Stimulated activated naive CD8-positive, alpha-beta T cell treated with anti-CD3 and anti-CD28 coated beads, Interleukin-15, amount 100 ng/mL, for 72 hours (primary cell): ENCODE measurements around the gene TH.

ENCODE experiments used
- ATAC-seq: fragments of 150-1000 bp; cut with Tn5 transposase; 2 replicates; pipeline ENCODE4 v1.10.0; 2021; ENCODE audit warnings: mild to moderate bottlenecking, moderate library complexity
- DNase-seq, 2 donors: peaks; one replicate each; pipeline ENCODE4 v3.0.0; 2021 to 2022
- H3K27ac Mint-ChIP-seq, 2 donors: one replicate each; pipeline ENCODE4 v1.8.0; 2022; ENCODE audit warnings: mild to moderate bottlenecking in 2 of 2, mixed read lengths in 2 of 2, moderate library complexity in 2 of 2
- H3K27me3 Mint-ChIP-seq: one replicate; pipeline ENCODE4 v1.8.0; 2022; ENCODE audit warnings: mixed read lengths
- H3K4me1 Mint-ChIP-seq: one replicate; pipeline ENCODE4 v1.8.0; 2022; ENCODE audit warnings: mild to moderate bottlenecking, mixed read lengths
- H3K4me3 Mint-ChIP-seq, 2 donors: one replicate each; pipeline ENCODE4 v1.8.0; 2022; ENCODE audit warnings: mild to moderate bottlenecking in 2 of 2, mixed read lengths in 2 of 2, moderate library complexity in 1 of 2
- H3K9me3 Mint-ChIP-seq, 2 donors: one replicate each; pipeline ENCODE4 v1.8.0; 2022; ENCODE audit warnings: mixed read lengths in 2 of 2

The TH gene

DNA sequence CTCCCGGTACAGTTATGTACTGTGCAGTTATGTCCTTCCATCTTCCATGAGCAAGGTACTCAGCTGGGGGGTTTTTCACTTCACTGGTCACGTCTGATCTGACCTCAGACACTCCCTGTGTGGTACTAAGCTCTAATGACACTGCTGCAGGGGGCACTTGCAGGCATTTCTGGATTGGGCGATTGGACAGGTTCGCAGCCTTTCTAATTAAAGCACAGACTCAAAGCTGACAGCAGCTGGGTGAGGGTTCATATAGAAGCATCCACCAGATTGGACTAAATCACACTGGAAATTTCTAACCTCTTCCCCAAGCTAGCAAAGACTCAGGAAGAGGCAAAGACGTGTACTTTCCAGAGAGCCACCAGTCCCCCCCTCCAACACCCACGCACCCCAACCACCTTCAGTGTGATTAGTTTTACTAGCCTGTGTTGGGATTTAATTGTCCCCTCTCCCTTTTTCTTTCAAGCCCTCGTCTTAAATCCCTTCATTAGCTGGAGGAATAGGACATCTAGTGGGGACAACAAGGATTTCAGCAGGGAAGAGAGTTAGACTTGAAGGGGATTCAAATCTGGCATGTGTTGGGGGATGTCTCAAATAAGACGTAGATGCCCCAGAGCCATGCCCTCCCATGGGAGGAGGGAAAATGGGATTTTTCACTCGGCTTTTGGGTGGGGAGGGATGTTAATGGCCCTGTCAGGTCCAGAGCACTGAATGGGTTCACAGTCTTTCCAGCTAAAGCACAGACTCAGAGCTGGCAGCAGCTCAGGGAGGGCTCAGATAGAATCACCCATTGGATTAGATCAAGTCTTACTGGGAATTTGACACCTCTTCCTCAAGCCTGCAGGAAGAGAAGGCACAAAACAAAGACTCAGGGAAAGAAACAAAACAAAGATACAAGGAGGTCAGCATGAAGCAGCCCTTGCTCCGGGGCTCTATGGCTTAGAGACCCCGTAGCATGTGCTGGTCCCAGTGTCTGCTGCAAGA, 21.5 kb downstream of the TH start:
- Mint-ChIP-seq H3K27ac (no peak overlapping the region), H3K27me3 (peaks cover 63% of the 10 kb centered on the region), H3K4me1 (peaks cover 27% of the 10 kb centered on the region), H3K4me3 (no peak overlapping the region), H3K9me3 (no peaks in the 10 kb centered on the region)
- no peak for DNase-seq
- ATAC-seq: no peak

GRCh38 chr11:2149460-2149859, 22.2 kb downstream of the TH start:
- Mint-ChIP-seq H3K27ac (no peak overlapping the region), H3K9me3 (no peaks in the 10 kb centered on the region), H3K27me3 (peaks cover 70% of the 10 kb centered on the region), H3K4me1 (peaks cover 34% of the 10 kb centered on the region), H3K4me3 (no peak overlapping the region)
- ATAC-seq (no peak), DNase-seq (no peak)

DNA sequence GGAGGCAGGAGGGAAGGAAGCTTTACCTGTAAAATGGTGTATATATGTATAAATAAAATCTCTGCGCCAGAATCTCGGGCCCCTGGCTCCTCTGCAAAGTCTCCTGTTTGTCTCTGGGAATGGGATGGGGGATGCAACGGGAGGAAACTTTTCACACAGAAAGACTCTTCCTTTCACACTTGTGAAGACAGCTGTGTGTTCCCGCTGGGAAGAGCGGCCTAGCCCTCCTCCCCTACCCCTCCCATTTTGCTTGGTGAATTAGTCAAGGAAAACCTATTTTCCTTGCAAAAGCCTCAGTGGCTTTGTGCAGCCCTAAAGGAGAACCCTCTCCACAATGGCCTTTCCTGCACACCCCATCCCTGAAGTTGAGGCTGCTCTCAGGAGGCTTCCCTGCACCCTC, 23.0 kb downstream of the TH start:
- ATAC-seq: no peak
- peaks cover 43% of the 10 kb centered on the region for H3K4me1 Mint-ChIP-seq

DNA sequence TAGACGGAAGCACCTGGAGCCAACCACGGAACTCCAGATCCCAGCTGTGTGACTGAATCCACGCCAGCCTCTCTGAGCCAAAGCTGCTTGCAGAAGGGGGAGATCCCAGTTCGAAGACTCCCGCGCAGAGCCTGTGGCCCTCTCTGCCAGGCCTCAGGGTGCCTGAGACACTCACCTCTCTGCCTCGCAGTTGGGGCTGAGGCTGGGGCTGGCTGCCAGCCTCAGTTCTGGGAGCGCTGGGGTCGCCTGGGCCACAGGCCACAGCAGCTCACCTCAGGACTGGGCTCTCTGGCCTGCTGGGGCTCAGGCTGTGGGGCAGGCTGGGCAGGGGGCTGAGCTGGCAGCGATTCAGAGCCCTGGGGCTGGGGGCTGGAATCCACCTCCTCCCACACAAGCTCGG, 24.2 kb downstream of the TH start:
- H3K4me1 Mint-ChIP-seq: peaks cover 55% of the 10 kb centered on the region
- no peaks in the 10 kb centered on the region for H3K9me3 Mint-ChIP-seq
- no peak for ATAC-seq

More for the DNA sequence above, 23.0 kb downstream of the TH start:
- Mint-ChIP-seq H3K9me3 (no peaks in the 10 kb centered on the region), H3K4me3 (no peak overlapping the region), H3K27me3 (peaks cover 77% of the 10 kb centered on the region), H3K27ac (no peak overlapping the region)
- no peak for DNase-seq

GRCh38 chr11:2146051-2146450, 25.6 kb downstream of the TH start:
- ATAC-seq (no peak), DNase-seq (no peak)
- H3K4me3 Mint-ChIP-seq: no peak overlapping the region
- H3K4me1 Mint-ChIP-seq: peaks cover 54% of the 10 kb centered on the region
- peaks cover 98% of the 10 kb centered on the region for H3K27me3 Mint-ChIP-seq
- no peaks in the 10 kb centered on the region for H3K9me3 Mint-ChIP-seq
- H3K27ac Mint-ChIP-seq: no peak overlapping the region

More for the DNA sequence above, 24.2 kb downstream of the TH start:
- H3K4me3 Mint-ChIP-seq: no peak overlapping the region
- no peak overlapping the region for H3K27ac Mint-ChIP-seq
- no peak for DNase-seq
- peaks cover 89% of the 10 kb centered on the region for H3K27me3 Mint-ChIP-seq

DNA sequence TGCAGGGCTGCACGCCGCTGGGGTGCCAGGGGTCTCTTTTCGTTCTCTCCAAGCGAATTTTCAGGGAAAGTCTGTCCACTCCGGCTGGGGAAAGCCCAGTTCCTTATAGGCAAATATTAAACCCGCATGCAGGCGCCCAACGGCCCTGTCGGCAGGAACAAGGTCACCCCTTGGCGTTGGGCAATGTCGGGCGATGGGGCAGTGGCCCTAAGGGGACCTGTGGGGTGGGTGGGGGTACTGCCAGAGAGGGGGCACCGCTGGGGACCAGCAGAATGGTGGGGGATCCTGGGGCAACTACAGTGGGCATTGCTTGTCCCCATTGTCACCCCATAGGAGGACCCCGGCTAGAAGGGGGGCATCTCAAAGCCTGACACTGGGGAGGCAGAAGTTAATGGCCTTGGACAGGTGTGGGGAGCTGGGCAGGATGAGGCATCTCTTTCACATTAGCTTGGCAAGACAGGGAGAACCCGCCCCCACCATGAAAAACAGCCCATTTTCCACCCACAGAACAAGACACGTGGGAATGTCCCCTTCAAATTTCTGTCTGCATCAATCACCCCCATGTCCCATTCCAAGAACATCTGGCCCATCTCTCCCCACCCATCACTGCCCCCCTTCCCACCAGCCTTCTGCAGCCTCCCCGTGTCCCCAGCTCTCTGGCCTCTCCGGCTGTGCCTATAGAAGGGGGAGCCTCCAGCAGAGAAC, 26.9 kb downstream of the TH start:
- H3K4me1 Mint-ChIP-seq: peaks cover 45% of the 10 kb centered on the region
- H3K9me3 Mint-ChIP-seq: no peaks in the 10 kb centered on the region
- H3K27ac Mint-ChIP-seq: peak overlapping the region in 1 of 2 donors; percentile 89
- DNase-seq (no peak), ATAC-seq (no peak)
- peaks cover 96% of the 10 kb centered on the region for H3K27me3 Mint-ChIP-seq
- peak overlapping the region in 1 of 2 donors; percentile 45 for H3K4me3 Mint-ChIP-seq

GRCh38 chr11:2143799-2144543, 27.6 kb downstream of the TH start:
- ATAC-seq (no peak), DNase-seq (no peak)
- H3K9me3 Mint-ChIP-seq: no peaks in the 10 kb centered on the region
- H3K27me3 Mint-ChIP-seq: peaks cover 89% of the 10 kb centered on the region
- H3K4me3 Mint-ChIP-seq: peak overlapping the region; percentile 65
- no peak overlapping the region for H3K27ac Mint-ChIP-seq
- H3K4me1 Mint-ChIP-seq: peaks cover 44% of the 10 kb centered on the region

DNA sequence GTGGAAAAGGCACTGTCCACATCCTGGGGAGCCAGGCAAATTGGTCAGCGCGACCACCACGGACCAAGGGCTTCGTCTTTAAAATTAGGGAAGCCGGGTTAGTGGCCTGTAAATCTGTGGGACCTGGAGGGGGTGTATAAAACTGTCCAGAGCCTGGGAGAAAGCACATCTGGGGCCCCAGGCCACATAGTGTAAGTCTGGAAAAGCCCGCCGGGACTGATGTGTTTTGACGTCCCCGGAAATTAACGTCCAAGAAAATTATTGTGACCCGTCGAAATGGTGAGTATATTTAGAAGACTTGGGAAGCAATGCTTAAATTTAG, 28.2 kb downstream of the TH start:
- no peak for ATAC-seq
- peak overlapping the region; percentile 65 for H3K4me3 Mint-ChIP-seq

DNA sequence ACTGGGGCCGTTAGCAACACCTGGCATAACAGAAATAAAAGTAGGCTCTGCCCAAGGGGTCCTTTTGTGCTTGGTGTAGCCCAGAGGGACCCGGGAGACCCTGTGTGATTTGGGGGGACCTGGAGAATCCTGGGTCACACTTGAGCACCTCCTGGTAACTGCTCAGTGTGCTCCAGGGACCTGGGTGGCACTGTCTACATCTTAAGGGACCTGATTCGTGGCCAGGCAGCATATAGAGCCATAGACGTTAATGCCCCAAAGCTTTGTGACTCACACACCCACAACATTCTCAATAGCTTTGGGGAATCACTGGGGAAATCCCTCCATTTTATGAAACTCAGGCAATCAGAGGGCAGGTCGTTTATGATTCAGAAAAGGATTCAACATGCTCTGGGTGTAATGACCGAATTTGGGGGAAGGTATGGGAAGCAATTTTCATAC, 28.8 kb downstream of the TH start:
- H3K27ac Mint-ChIP-seq: no peak overlapping the region

More for the DNA sequence above, 28.2 kb downstream of the TH start:
- no peak for DNase-seq
- Mint-ChIP-seq H3K9me3 (no peaks in the 10 kb centered on the region), H3K4me1 (peaks cover 46% of the 10 kb centered on the region), H3K27ac (no peak overlapping the region), H3K27me3 (peaks cover 87% of the 10 kb centered on the region)

DNA sequence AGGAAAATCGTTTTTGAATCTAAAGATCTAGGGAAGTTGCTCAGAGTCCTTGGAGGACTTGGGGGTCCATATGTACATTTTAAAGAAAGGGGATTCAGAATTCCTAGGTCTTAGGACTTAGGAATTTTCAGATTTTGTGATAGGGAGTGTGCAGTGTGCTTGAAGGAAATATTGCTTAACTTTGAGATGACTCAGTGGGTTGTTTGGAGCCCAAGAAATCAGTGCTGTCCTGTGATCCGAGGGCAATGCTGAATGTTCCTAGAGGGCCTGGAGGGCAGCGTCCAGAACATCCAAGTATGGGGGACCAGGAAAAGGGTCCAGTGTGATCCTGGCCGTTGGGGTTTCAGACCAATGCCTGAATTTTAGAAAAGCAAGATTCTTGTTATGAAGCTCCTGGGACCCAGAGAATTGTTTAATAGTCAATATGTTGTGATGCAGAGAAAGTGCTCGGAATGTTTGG, 29.3 kb downstream of the TH start:
- Mint-ChIP-seq H3K27ac (no peak overlapping the region), H3K27me3 (peaks cover 87% of the 10 kb centered on the region), H3K4me3 (peak overlapping the region; percentile 65), H3K4me1 (peaks cover 53% of the 10 kb centered on the region), H3K9me3 (no peaks in the 10 kb centered on the region)
- ATAC-seq: no peak
- no peak for DNase-seq

More for the DNA sequence above, 28.8 kb downstream of the TH start:
- DNase-seq: peak; percentile 56 to 76
- Mint-ChIP-seq H3K4me1 (peaks cover 50% of the 10 kb centered on the region), H3K9me3 (no peaks in the 10 kb centered on the region), H3K4me3 (peak overlapping the region; percentile 65), H3K27me3 (peaks cover 87% of the 10 kb centered on the region)
- ATAC-seq: peak; percentile 96

- Mint-ChIP-seq H3K4me3 (no peak overlapping the region), H3K9me3 (no peaks in the 10 kb centered on the region), H3K27ac (no peak overlapping the region), H3K27me3 (peaks cover 87% of the 10 kb centered on the region), H3K4me1 (peaks cover 62% of the 10 kb centered on the region)
- ATAC-seq: no peak
- no peak for DNase-seq
Observed at GRCh38 chr11:2140411-2141400, 30.9 kb downstream of the TH start.

DNA sequence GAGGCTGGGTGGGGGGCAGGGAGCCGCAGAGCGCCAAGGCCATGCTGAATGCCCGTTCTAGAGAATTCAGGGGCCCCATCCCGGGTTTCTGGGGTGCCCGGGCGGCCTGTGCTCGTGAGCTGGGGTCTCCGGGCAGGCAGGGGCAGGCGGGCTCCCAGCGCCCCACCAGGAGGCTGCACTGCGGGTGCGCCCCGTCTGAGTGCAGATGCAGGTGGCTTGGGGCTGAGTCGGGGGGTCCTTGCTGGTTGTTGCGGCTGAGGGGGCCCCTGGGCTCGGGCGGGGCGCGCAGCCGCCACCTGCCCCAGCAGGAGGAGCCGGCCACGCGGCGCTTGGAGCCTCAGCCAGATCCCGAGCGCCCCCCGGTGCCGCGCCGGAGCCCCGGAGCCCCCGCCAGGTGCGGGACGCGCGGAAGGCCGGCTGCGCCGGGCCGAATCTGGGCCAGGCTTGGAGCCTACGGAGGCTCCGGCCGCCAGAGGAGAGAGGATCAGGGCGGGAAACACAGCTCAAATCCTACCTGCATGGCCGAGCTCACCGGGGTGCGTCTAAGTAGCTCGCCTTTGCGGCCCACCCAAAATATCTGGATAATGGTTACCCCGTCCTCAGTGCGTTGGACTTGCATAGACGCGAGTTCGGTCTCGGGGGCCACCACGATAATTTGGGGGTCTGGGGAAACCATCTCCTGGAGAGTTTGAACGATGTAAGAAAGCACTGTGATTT, 31.8 kb downstream of the TH start:
- DNase-seq (no peak), ATAC-seq (no peak)
- peaks cover 55% of the 10 kb centered on the region for H3K4me1 Mint-ChIP-seq
- H3K4me3 Mint-ChIP-seq: no peak overlapping the region
- peaks cover 87% of the 10 kb centered on the region for H3K27me3 Mint-ChIP-seq
- H3K27ac Mint-ChIP-seq: no peak overlapping the region
- H3K9me3 Mint-ChIP-seq: no peaks in the 10 kb centered on the region

DNA sequence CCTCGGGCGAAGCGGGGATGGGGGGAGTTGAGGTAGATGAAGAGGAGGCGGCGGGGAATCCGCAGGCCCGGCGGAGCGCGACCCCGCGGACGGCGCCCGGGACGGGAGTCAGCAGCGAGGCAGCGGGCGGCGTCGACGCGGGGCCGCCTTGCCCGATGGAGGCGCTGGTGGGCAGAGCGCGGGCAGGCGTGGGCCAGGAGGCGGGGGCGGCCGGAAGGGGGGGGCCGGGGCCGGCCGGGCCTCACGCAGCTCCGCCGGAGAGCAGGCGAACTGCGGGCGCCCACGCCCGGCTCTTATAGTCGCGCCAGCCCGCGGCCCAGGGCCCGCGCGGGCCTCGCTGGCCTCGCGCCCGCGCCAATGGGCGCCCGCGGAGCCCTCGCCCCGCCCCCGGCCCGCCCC, 32.5 kb downstream of the TH start, which contains the start of gene IGF2:
Gene IGF2, minus strand, starts transcription at position 267 of the 399 bp plus-strand sequence. CDS start 3,866 bp downstream, outside the sequence.
- DNase-seq: no peak
- peaks cover 87% of the 10 kb centered on the region for H3K27me3 Mint-ChIP-seq
- peak within 1 kb of the TSS; percentile 79 to 80 for H3K4me3 Mint-ChIP-seq
- no peak within 1 kb of the TSS for H3K27ac Mint-ChIP-seq
- no peaks in the 10 kb centered on the region for H3K9me3 Mint-ChIP-seq
- peaks cover 49% of the 10 kb centered on the region for H3K4me1 Mint-ChIP-seq
- no peak for ATAC-seq
